Diencephalon (tissue), 1 donor: Measurements from ENCODE around the gene DEFB112. TPM values are rescaled to one million over a fixed set of nuclear protein-coding genes. Genes with fewer than 3 reads are reported as not detected.

Source experiments
- total RNA-seq: library from RNA; depleted of rRNA; stranded (reverse); fragments of >200 nt; gene quantifications from one replicate; pipeline ENCODE4 v1.2.3, GENCODE V29; 2014

The DEFB112 gene
- not detected for total RNA-seq

GRCh38 chr6:50049829-50050228 lies at the start of gene DEFB112:
Gene DEFB112, minus strand, starts transcription at chr6:50049929. Its CDS starts 60 bp downstream, at chr6:50049869.

GRCh38 chr6:50021894-50022293 lies 27.8 kb downstream of the DEFB112 start, which contains the start of gene DEFB110:
Gene DEFB110, minus strand, starts transcription at chr6:50021994. Its CDS starts 59 bp downstream, at chr6:50021935.

Other genes with a start within 250 kb of the DEFB112 start
- not detected for gene CRISP1, start 183.4 kb downstream of the DEFB112 start, total RNA-seq
- not detected for gene DEFB114, start 85.8 kb downstream of the DEFB112 start, total RNA-seq
- not detected for gene DEFB113, start 80.3 kb downstream of the DEFB112 start, total RNA-seq
- gene DEFB110, start 27.9 kb downstream of the DEFB112 start, total RNA-seq: not detected